GM19023 (cell line): ENCODE data around the gene RRP36.

ENCODE experiments used
- ATAC-seq: cut with Tn5 transposase; IDR thresholded peaks from one replicate; pipeline ENCODE4 v1.9.1; 2021; ENCODE audit warnings: mild to moderate bottlenecking, moderate library complexity; ENCODE audit not compliant: unreplicated experiment

The RRP36 gene

DNA sequence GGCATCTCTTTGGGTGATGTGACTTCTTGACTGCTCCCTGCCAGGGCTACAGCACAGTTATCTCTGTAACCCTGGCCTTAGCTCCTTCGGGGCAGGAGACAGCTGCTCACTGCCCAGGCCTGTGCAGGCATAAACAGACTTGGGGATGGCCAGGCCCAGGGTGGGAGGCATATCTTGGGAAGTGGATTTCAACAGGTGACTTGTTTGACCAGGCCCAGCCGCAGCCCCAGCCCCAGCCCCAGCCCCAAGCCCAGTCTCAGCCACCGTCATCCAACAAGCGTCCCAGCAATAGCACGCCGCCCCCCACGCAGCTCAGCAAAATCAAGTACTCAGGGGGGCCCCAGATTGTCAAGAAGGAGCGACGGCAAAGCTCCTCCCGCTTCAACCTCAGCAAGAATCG, 15.2 kb upstream of the RRP36 start:
- no peak for ATAC-seq

DNA sequence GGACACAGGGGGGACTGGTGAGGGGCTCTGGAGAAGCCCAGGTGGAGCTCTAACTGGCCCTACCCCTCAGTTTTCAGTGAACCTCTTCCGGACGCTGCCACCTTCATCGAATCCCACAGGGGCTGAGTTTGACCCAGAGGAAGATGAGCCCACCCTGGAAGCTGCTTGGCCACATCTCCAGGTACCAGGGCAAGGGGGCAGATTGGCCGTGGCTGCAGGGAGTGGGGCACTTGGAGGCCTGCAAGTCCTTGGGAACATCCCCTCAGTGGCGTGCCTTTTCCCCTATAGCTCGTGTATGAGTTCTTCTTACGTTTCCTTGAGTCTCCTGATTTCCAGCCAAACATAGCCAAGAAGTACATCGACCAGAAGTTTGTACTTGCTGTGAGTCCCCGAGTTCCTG, 14.3 kb upstream of the RRP36 start:
- ATAC-seq, result no peak

DNA sequence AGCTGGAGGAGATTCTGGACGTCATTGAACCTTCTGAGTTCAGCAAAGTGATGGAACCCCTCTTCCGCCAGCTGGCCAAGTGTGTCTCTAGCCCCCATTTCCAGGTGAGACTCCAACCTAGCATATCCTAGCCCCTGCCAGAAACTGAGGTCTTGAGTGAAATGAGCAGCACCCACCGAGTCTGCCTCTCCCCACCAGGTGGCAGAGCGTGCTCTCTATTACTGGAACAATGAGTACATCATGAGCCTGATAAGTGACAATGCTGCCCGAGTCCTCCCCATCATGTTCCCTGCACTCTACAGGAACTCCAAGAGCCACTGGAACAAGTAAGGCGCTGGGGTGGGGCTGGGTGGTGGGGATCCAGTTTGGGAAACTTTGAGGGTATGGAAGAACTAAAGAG, 12.3 kb upstream of the RRP36 start:
- no peak for ATAC-seq

DNA sequence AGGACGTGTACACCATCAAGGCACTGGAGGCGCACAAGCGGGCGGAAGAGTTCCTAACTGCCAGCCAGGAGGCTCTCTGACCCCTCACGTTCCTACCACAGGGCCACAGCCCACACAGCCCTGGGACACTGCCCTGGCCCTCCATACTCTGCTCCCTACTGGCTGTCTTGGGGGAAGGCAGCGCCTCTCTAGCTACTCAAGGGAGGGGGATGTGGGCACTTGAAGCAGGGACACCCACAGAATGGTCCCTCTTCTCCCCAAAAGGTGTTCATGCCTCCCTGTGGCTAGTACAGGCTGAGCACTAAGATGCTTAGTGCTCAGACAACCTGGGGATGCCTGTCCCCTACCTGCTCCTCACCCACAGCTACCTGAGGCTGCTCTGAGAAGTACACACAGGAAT, 10.2 kb upstream of the RRP36 start:
- ATAC-seq, result no peak

DNA sequence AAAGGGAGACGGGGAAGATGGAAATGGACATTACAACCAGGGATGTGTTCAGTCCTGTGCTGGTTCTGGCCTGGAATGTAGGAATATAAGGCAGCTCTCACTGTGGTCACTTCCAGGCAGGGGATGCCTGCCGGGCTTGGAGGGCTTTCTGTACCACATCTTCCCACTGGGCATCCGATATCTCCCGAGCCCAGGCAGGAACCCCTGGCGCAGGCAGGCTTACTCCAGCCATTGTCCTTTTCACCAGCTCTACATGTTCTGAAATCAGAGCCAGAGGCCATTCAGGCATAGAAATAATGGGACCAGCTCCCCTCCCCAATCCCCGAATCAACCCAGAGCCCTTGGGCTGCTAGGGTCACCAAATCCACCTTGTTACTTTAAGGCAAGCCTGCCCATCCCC, 9.1 kb upstream of the RRP36 start:
- no peak for ATAC-seq

DNA sequence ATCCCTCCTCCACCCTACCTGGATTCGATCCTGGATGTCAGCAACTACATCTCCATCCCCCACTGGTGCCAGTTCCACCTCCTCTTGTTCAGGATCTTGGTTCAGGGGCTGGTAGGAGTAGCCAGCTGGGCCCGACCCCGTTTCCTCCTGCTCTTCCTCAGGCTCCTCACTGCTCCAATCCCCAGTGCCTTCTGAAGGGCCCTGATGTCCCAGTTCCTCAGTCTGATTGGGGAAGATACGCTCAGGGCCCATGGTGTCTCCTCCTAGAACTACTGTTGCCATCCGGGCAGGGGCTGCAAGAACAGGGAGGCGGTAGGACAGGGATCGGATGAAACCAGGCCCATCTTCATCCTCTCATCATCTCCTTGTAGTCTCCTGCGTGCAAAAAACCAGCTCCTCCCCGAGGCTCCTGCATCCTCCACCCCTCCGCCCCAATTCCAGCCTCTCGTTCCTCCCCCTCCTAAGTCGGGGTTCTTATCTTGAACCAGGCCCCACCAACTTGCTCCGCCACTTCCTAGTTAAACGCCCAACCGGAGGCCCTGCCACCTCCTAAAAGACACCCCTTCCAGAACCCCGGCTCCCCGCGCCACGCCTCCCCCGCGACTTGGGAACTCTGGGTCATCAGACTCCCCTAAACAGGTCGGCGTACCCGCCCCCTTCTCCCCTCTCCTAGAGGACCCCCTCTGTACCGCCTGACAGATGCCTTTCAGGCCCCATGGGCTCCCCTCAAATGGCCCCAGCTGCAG, 8.2 kb upstream of the RRP36 start:
- no peak for ATAC-seq

DNA sequence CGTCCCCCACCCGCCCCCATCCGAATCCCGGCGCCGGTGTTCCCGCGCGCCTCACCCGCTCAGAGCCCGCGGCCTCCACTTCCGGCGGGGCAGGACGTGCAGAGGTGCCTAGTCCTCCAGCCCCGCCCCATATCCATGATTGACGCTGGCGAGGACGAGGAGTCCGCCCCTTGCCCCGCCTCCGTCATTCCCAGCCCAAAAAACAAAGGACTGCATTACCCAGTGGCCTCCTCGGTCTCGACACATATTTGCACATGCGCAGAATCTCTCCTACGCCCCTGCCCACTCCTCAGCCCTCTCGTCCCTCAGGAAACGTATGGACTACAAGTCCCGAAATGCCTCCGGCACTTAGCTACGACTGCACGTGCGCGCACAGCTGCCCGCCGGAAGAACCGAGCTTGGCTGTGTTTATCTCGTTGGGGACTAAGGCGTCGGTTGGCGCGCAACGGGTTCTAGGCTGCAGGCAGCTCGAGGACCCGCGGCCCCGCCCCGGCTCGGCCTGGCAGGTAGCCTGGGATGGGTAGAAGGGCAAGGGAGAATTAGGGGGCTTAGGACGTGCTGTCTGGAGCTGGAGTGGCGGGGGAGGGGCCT, 7.5 kb upstream of the RRP36 start, which contains the start of the genes KLHDC3 and MEA1:
Gene KLHDC3, plus strand, starts transcription at position 407 of the 591 bp plus-strand sequence. CDS start 2,944 bp downstream, outside the sequence.
Gene MEA1, minus strand, starts transcription at position 104 of the 591 bp plus-strand sequence. CDS start 133 bp downstream, outside the sequence.
- ATAC-seq, result peak; percentile 94

DNA sequence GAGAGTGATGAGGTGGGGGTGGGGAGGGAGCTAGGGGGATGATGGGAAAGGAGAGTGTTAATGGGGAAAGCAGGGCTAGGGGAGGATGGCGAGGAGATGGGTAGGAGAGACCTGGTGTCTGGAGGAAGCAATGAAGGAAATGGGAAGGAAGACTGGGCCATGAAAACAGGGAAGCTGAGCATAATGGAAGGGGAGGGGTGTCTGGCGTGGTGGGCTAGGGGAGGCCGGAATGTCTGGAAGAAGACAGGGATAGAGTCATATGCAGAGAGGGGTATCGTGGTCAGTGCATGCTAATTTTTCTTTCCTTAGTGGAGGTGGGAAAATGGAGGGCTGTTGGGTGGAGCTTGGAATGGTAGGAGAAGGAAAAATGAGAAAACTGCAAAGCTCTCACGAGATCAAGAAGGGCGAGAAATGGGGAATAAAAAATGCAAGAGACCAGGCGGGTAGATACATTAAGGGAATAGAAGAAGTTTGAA, 7.0 kb upstream of the RRP36 start:
- no peak for ATAC-seq

DNA sequence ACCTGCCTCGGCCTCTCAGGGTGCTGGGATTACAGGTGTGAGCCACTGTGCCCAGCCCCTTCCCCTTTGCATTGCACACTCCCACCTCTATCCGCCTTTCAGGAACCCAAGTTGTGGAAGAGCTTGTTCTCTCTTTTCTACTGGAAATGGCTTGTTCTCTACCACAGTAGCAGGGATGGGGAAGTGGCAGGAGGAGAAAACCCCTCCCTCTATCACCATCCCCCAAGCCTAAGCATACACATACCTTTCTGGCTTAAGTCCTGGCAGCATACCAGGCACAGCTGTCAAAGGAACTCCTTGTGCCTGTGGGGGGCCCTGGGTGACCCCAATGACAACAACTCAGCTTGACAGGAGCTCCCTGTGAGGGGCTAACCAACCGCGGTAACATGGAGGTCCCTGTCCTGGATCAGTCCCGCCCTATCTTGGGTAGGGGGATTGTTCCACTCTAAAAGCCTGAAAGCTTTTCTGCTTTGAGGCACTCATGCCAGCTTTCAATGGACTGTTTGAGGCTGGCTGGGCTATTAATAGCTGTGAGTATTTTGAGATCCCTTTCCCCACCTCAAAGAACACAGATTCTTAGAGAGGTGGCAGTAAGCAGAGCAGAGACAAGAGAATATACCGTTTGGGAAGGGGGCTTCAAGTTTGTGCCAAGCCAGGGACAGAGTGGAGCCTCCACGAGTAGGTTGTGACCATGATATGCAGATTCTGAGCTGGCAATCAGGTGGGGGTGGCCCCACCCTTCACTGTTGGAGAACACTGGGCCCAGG, 5.1 kb upstream of the RRP36 start:
- ATAC-seq, result no peak

DNA sequence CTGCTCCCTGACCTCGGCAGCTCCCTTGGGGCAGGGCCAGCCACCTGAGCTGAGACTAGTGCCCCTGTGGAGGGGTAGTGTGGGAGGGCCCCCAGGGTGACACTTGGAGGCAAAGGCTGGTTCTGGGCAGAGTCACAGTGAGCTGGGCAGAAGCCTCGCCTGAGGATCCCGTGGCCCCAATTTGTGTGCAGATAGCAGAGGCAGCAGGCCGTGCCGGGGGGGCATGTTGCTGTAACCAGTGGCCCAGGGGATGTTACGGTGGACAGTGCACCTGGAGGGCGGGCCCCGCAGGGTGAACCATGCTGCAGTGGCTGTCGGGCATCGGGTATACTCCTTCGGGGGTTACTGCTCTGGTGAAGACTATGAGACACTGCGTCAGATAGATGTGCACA, 4.5 kb upstream of the RRP36 start:
- ATAC-seq, result no peak

DNA sequence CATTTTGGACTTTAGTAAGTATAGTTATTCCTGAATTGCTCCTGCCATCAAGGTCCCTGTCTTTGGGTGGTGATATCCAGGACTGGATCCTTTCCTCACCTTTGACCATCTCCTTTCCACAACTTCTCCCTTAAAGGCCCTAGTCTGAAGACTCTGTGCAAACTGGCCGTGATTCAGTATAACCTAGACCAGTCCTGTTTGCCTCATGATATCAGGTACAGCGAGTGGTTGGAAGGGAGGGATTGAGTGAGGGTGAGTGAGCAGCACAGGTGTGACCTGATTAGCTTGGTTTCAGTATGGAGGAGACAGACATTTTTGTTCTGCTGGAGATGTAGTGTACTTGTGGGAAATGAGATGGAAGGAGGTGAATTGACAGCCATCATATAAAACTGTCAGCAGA, 2.3 kb upstream of the RRP36 start:
- no peak for ATAC-seq

DNA sequence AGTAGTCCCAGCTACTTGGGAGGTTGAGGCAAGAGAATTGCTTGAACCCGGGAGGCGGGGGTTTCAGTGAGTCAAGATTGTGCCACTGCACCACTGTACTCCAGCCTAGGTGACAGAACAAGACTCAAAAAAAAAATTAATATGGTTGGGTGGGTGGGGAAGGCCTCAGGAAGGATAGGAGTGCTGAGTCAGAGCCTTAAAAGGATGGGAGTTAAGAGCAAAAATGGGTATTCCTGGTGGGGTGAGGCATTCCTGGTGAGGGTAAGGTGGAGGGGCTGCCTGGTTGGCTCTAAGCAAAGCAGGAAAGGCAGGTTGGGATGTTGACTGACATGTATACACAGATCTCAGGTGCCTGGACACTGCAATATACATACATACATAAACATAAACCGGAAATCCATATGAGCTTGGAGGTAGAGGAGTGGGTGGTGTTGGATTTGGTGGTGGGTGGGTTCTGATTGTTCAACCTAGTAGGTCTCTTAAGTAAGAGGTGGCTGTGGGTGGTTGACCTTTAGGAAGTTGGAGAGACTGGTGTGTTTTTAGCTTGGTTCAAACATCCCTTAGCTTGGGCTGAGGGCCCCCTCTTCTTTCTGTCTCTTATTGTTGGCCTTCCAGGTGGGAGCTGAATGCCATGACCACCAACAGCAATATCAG, 1.2 kb upstream of the RRP36 start:
- no peak for ATAC-seq

DNA sequence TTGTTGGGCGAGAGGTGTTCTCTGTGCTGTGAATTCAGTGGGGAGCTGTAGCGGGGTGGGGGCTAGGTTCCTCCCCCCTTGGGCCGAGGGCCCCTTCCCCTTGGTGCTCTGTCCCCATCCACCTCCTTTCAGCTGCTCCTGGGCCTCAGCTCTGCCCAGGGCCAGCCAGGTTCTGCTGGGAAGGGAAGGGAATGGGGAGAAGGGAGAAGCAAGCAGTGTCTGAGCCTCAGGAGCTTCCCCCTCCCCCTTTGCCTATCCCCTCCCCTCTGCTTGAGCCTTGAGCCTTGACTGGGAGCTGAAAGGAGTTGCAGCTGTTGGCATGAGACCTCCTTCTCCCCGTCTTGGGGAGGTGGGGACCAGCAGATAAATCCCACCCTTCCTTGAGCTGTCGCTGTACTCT, 576 bp upstream of the RRP36 start:
- no peak for ATAC-seq

DNA sequence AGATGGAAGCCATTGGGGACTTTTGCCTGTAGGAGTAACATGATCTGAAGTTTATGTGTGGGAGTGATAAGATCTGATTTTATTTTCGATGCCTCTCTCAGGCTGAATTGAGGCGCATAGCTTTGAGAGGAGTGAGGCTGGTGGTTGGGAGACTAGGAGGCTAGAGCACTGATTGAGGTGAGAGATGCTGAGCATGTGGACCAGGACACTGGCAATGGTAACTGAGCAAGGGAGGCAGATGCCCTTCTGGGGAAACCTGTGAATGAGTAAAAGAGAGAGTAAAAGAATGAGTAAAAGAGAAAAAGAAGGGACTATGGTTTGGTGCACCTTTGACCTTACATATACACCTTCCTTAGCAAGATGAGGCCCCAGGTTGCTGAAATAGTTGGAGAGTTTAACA, 3.0 kb downstream of the RRP36 start:
- ATAC-seq, result no peak

DNA sequence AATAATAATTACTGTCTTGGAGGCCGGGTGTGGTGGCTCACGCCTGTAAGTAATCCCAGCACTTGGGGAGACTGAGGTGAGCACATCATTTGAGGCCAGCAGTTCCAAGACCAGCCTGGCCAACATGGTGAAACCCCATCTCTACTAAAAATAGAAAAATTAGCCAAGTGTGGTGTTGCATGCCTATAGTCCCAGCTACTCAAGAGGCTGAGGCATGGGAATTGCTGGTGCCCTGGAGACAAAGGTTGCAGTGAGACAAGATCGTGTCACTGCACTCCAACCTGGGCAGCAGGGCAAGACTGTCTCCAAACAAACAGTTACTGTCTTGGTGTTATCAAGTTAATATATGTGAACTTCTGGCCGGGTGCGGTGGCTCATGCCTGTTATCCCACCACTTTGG, 4.9 kb downstream of the RRP36 start:
- ATAC-seq, result no peak

DNA sequence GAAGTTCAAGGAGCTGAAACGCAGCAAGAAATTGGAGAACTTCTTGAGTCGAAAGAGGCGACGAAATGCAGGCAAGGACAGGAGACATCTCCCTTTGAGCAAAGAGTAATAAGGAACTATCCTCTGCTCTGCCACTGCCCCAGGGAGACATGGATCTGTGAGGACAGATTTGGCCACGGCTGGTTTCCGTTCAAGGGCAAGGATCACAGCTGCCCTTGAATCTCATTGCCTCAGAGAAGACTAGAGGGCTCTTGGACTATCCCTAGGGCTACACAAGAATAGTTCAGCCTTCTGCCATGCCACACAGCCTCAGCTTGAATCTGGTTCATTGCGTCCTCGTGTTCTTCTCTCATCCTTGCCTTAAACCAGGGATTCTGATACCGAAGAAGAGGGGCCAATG, 7.7 kb downstream of the RRP36 start:
- ATAC-seq, result no peak

DNA sequence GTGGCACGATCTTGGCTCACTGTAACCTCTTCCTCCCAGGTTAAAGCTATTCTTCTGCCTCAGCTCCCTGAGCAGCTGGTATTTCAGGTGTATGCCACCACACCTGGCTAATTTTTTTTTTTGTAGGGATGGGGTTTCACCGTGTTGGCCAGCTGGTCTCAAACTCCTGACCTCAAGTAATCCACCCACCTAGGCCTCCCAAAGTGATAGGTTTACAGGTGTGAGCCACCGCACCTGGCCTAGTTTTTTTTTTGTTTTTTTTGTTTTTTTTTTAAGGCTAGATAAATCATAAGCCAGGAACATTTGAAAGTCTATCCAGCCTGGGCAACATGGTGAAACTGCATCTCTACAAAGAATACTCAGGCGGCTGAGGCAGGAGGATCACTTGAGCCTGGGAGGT, 10.9 kb downstream of the RRP36 start:
- ATAC-seq, result no peak

DNA sequence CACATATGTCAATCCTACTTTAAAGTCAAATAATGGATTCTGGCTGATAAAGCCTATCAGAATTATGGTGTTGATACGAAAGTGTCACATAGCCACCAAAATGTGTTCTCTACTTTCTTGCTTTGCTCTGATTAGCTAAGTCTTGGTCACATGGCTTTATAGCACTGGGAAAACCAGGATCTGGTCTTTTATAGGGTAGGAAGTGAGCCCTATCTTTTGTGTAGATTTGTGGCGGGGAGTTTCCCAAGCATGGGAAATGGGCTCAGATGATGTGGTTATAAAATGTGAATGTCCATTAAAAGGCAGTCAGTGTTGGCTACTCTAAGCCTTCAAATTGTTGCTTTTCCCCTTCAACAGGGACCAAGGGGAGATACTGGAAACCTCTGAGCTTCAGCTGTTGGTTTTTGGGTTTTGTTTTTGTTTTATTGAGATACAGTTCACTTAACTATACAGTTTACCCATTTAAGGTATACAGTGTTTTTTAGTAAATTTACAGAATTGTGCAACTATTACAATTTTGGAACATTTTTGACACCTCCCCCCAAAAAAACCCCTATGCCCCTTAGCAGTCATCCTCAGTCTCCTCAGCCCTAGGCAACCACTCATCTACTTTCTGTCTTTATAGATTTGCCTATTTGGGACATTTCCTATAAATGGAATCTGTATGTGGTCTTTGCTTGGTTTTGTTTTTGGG, 12.2 kb downstream of the RRP36 start:
- no peak for ATAC-seq

DNA sequence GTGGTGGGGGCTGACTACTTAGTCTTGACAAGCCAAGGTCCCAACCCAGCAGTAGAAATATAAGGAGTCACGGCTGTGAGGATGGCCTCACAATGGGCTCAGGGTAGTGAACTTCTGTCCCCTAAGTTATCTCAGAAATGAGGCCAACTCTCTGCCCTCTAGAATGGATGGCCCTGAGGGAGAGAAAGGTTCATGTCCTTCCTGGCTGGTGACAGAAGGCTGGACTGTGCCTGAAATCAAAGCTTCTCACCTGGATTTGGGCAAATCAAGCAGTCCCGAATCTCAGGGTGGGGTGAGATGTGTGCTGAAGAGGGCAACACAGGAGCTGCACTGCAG, 12.7 kb downstream of the RRP36 start:
- no peak for ATAC-seq

DNA sequence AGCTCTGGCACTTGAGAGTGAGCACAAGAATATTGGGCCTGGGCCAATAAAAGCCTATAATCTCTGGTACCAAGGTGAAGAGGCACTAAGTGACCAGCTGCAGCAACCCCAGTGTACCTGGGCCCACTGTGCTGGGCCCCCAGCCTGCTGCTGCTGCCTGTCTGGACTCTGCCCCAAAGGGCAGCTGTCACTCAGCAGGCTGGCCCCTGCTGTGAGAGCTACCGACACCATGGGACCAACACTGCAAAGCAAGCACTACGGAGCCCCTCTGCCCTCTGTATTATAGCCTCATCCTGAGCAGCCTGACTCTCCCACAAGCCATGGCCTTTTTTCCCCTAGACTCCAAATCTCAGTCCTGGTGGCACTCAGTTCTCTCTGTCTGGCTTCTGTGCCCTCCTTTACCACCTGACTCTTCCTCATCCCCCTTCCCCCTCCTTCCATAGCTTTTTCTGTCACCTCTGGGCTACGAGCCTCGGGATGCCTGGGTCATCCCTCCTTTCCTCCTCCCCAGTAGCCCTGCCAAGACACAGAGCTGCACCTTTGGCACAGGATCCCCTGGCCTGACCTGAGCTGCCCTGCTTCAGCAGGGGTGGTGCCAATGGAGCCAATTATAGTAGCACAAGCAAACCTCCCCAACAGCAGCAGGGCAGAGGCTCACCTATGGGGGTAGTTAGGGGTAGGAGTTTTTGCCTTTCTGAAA, 14.2 kb downstream of the RRP36 start:
- no peak for ATAC-seq
